ENCODE data around the gene PPP2R5C. TPM values are rescaled to one million over a fixed set of nuclear protein-coding genes. Genes with fewer than 3 reads are reported as not detected.

Gene PPP2R5C
- total RNA-seq, 1 experiment from 2014 or later, result 80.3 TPM

DNA sequence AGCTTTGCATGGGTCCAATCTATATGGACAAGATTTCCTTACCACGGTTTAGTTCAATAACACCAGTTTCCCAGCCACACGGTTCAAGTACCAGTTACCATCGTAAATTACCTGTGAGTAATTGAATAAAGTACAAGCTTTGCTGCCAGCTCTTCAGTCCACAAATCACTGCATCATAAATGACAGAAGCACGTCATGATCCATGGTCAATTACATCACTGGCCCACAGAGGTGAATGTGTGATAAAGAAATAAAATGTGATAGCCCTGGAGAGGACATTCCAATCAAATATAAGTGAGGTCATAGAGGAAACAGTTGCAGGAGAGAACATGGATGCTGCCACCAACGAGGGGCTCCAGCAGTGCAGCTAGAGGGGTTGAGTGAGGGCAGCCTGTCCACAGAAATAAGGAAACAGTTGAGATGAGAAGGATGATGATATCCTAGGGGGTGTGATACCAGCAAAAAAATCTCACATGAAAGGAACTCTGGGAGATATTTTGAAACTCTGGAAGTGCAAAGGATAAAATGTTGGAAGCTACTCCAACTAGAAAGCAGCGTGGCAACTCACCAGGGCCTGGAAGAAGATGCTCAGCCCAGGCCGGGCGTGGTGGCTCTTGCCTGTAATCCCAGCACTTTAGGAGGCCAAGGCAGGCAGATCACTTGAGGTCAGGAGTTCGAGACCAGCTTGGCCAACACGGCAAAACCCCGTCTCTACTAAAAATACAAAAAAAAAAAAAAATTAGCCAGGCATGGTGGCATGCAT, 197.1 kb downstream of the PPP2R5C start:
- ChIA-PET CTCF (interaction anchor here (0.6 kb wide), 2 partner anchors 188 to 190 kb away, joined by 5 to 9 read pairs; no protein-coding TSS in a partner anchor), POLR2A (interaction anchor here (0.6 kb wide), 1 partner anchor 185 kb away, joined by 18 read pairs; no protein-coding TSS in a partner anchor)
- no TSS peak for BruUV-seq (replicated peaks)
- intact Hi-C loops (cut with micrococcal nuclease; ENCODE audit: unreplicated experiment), result no loop called here
- no peak for TF ChIP-seq SIN3A (IDR thresholded peaks at IDR 0.05; ENCODE audit: borderline replicate concordance, insufficient read depth, low read depth, low read length)
- no peak for TF ChIP-seq POLR2AphosphoS5 (IDR thresholded peaks at IDR 0.05; ENCODE audit: low read depth, low read length)
- TF ChIP-seq, protein P1, sequence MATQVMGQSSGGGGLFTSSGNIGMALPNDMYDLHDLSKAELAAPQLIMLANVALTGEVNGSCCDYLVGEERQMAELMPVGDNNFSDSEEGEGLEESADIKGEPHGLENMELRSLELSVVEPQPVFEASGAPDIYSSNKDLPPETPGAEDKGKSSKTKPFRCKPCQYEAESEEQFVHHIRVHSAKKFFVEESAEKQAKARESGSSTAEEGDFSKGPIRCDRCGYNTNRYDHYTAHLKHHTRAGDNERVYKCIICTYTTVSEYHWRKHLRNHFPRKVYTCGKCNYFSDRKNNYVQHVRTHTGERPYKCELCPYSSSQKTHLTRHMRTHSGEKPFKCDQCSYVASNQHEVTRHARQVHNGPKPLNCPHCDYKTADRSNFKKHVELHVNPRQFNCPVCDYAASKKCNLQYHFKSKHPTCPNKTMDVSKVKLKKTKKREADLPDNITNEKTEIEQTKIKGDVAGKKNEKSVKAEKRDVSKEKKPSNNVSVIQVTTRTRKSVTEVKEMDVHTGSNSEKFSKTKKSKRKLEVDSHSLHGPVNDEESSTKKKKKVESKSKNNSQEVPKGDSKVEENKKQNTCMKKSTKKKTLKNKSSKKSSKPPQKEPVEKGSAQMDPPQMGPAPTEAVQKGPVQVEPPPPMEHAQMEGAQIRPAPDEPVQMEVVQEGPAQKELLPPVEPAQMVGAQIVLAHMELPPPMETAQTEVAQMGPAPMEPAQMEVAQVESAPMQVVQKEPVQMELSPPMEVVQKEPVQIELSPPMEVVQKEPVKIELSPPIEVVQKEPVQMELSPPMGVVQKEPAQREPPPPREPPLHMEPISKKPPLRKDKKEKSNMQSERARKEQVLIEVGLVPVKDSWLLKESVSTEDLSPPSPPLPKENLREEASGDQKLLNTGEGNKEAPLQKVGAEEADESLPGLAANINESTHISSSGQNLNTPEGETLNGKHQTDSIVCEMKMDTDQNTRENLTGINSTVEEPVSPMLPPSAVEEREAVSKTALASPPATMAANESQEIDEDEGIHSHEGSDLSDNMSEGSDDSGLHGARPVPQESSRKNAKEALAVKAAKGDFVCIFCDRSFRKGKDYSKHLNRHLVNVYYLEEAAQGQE (IDR thresholded peaks at IDR 0.05; ENCODE audit: insufficient read depth in 1 of 2, low read depth in 2 of 2, low read length in 1 of 2), result no peak
- TF ChIP-seq, protein P2, sequence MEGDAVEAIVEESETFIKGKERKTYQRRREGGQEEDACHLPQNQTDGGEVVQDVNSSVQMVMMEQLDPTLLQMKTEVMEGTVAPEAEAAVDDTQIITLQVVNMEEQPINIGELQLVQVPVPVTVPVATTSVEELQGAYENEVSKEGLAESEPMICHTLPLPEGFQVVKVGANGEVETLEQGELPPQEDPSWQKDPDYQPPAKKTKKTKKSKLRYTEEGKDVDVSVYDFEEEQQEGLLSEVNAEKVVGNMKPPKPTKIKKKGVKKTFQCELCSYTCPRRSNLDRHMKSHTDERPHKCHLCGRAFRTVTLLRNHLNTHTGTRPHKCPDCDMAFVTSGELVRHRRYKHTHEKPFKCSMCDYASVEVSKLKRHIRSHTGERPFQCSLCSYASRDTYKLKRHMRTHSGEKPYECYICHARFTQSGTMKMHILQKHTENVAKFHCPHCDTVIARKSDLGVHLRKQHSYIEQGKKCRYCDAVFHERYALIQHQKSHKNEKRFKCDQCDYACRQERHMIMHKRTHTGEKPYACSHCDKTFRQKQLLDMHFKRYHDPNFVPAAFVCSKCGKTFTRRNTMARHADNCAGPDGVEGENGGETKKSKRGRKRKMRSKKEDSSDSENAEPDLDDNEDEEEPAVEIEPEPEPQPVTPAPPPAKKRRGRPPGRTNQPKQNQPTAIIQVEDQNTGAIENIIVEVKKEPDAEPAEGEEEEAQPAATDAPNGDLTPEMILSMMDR (IDR thresholded peaks at IDR 0.05), result no peak
- TF ChIP-seq TCF7L2 (IDR thresholded peaks at IDR 0.05; ENCODE audit: low read depth, low read length), result no peak
- H3K27ac ChIP-seq (ENCODE audit: low read length), result no peak overlapping the region
- in situ Hi-C loops (cut with HindIII; ENCODE audit: low pct_unique_long_range_greater_than_20kb, low sequenced_read_pairs), result no loop called here
- H3K4me3 ChIP-seq (ENCODE audit: low read depth in 2 of 2, low read length in 2 of 2), result no peak overlapping the region
- H3K27me3 ChIP-seq (ENCODE audit: control insufficient read depth, insufficient read depth, low read length), result no peaks in the 10 kb centered on the region
- no peak for ATAC-seq
- no peaks in the 10 kb centered on the region for H3K4me1 ChIP-seq (ENCODE audit: control insufficient read depth, insufficient read depth, low read length)
- H3K36me3 ChIP-seq (ENCODE audit: control insufficient read depth, insufficient read depth, low read length), result no peaks in the 10 kb centered on the region
- no peak for DNase-seq (ENCODE audit: low read depth, low spot score)
- no peaks in the 10 kb centered on the region for H3K9me3 ChIP-seq (ENCODE audit: control insufficient read depth, insufficient read depth, low read depth, low read length)

DNA sequence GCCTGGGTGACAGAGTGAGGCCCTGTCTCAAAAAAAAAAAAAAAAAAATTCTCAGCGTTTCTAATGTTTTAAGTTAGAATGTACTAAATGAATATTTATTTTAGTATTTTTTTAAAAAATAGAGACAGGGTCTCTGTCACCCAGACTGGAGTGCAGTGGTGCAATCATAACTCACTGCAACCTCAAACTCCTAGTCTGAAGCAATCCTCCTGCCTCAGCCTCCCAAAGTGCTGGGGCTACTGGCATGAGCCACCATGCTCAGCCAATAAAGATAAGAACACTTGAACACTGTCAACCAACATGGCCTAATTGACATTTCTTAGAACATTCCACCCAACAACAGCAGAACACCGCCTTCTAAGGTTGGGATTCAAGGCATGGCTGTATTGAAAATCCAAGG, 197.8 kb downstream of the PPP2R5C start:
- in situ Hi-C loops (cut with HindIII; ENCODE audit: low pct_unique_long_range_greater_than_20kb, low sequenced_read_pairs) (no loop called here), intact Hi-C loops (cut with micrococcal nuclease; ENCODE audit: unreplicated experiment) (no loop called here)
- no peak for ATAC-seq
- Histone ChIP-seq H3K36me3 (ENCODE audit: control insufficient read depth, insufficient read depth, low read length) (no peaks in the 10 kb centered on the region), H3K27me3 (ENCODE audit: control insufficient read depth, insufficient read depth, low read length) (no peaks in the 10 kb centered on the region), H3K27ac (ENCODE audit: low read length) (no peak overlapping the region), H3K4me1 (ENCODE audit: control insufficient read depth, insufficient read depth, low read length) (no peaks in the 10 kb centered on the region), H3K9me3 (ENCODE audit: control insufficient read depth, insufficient read depth, low read depth, low read length) (no peaks in the 10 kb centered on the region), H3K4me3 (ENCODE audit: low read depth in 2 of 2, low read length in 2 of 2) (no peak overlapping the region)
- CTCF ChIA-PET, result interaction anchor here (0.6 kb wide), 1 partner anchor 16 kb away, joined by 5 read pairs; no protein-coding TSS in a partner anchor
- TF ChIP-seq, protein P2 (IDR thresholded peaks at IDR 0.05), result no peak
- TF ChIP-seq POLR2AphosphoS5 (IDR thresholded peaks at IDR 0.05; ENCODE audit: low read depth, low read length) (no peak), TCF7L2 (IDR thresholded peaks at IDR 0.05; ENCODE audit: low read depth, low read length) (no peak), SIN3A (IDR thresholded peaks at IDR 0.05; ENCODE audit: borderline replicate concordance, insufficient read depth, low read depth, low read length) (no peak)
- TF ChIP-seq, protein P1 (IDR thresholded peaks at IDR 0.05; ENCODE audit: insufficient read depth in 1 of 2, low read depth in 2 of 2, low read length in 1 of 2), result no peak
- POLR2A ChIA-PET, result no interaction called here
- no TSS peak for BruUV-seq (replicated peaks)
- DNase-seq (ENCODE audit: low read depth, low spot score), result no peak
